ENCODE measurements around the gene BTRC. TPM values are rescaled to one million over a fixed set of nuclear protein-coding genes. Genes with fewer than 3 reads are reported as not detected.

The BTRC gene
- total and polyA plus RNA-seq, 2 donors (not counting 3 experiments of a cell fraction or from before 2014, with no cell fraction given) = 11.6 to 18.5 TPM

GRCh38 chr10:101494650-101495049 is 140.7 kb downstream of the BTRC start:
- no peaks in the 10 kb centered on the region for H3K79me2 ChIP-seq (ENCODE audit: control insufficient read depth, insufficient read depth, low read length)
- H4K20me1 ChIP-seq (replicated peaks; ENCODE audit: control insufficient read depth, extremely low read depth, insufficient read depth, low read length) = no peaks in the 10 kb centered on the region
- dilution Hi-C loops (cut with MboI; ENCODE audit: extremely low pct_ligation_motif_present, low sequenced_read_pairs) (no loop called here), intact Hi-C loops (cut with micrococcal nuclease) (loop anchor here (1.0 kb wide), 1 partner anchor 76 kb away; no protein-coding TSS in a partner anchor)
- H3K27ac ChIP-seq (ENCODE audit: insufficient read depth, low read depth, low read length) = no peak overlapping the region
- ChIA-PET CTCF (interaction anchor here (0.6 to 3.1 kb wide), 7 partner anchors 8 to 163 kb away, joined by 3 to 14 read pairs (median 4); no protein-coding TSS in a partner anchor), POLR2A (no interaction called here)
- BruUV-seq (replicated peaks) = no TSS peak
- no peak for FAIRE-seq
- no peaks in the 10 kb centered on the region for H3K36me3 ChIP-seq (ENCODE audit: control insufficient read depth in 2 of 2, extremely low read depth in 1 of 2, insufficient read depth in 2 of 2, low read length in 2 of 2)
- H3K9me3 ChIP-seq (replicated peaks; ENCODE audit: control insufficient read depth, insufficient read depth, low read length) = no peaks in the 10 kb centered on the region
- no peak overlapping the region for H3K4me3 ChIP-seq (replicated peaks in 1 of 3; ENCODE audit: insufficient read depth in 1 of 3, low read depth in 1 of 3, low read length in 3 of 3)
- H2AFZ ChIP-seq (ENCODE audit: low read depth, low read length) = no peak overlapping the region
- no peak overlapping the region for H3K4me2 ChIP-seq (ENCODE audit: insufficient read depth, low read length)
- no peak overlapping the region for H3K9ac ChIP-seq (replicated peaks; ENCODE audit: extremely low read depth, insufficient read depth, low read length)
- no peak for DNase-seq (ENCODE audit: low read depth, low spot score)
- no peaks in the 10 kb centered on the region for H3K4me1 ChIP-seq (ENCODE audit: control insufficient read depth, extremely low read depth, insufficient read depth, low read length)
- H3K9me1 ChIP-seq (replicated peaks; ENCODE audit: control insufficient read depth, extremely low read depth, insufficient read depth, low read length) = no peaks in the 10 kb centered on the region
- no peaks in the 10 kb centered on the region for H3K27me3 ChIP-seq (ENCODE audit: control insufficient read depth in 2 of 2, insufficient read depth in 2 of 2, low read length in 2 of 2)
- no peak for TF ChIP-seq EZH2 (IDR thresholded peaks at IDR 0.05; ENCODE audit: borderline replicate concordance, low read depth, low read length, severe bottlenecking)
- TF ChIP-seq JUN (IDR thresholded peaks at IDR 0.05; ENCODE audit: borderline replicate concordance, insufficient read depth, insufficient read length, low read depth) = no peak
- no peak for TF ChIP-seq FOS (IDR thresholded peaks at IDR 0.05; ENCODE audit: borderline replicate concordance, insufficient read depth, low read length)
- TF ChIP-seq, protein P1, sequence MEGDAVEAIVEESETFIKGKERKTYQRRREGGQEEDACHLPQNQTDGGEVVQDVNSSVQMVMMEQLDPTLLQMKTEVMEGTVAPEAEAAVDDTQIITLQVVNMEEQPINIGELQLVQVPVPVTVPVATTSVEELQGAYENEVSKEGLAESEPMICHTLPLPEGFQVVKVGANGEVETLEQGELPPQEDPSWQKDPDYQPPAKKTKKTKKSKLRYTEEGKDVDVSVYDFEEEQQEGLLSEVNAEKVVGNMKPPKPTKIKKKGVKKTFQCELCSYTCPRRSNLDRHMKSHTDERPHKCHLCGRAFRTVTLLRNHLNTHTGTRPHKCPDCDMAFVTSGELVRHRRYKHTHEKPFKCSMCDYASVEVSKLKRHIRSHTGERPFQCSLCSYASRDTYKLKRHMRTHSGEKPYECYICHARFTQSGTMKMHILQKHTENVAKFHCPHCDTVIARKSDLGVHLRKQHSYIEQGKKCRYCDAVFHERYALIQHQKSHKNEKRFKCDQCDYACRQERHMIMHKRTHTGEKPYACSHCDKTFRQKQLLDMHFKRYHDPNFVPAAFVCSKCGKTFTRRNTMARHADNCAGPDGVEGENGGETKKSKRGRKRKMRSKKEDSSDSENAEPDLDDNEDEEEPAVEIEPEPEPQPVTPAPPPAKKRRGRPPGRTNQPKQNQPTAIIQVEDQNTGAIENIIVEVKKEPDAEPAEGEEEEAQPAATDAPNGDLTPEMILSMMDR (IDR thresholded peaks at IDR 0.05; ENCODE audit: extremely low read depth in 1 of 2, insufficient read depth in 1 of 2, low read depth in 1 of 2, low read length in 2 of 2) = no peak
- TF ChIP-seq GATA2 (IDR thresholded peaks at IDR 0.05; ENCODE audit: insufficient read depth, insufficient read length, low read depth, low read length) = no peak
- no peak for TF ChIP-seq POLR2AphosphoS5 (IDR thresholded peaks at IDR 0.05; ENCODE audit: insufficient read depth, low read depth, low read length)
- TF ChIP-seq MYC (IDR thresholded peaks at IDR 0.05; ENCODE audit: low read depth, low read length) = no peak
- TF ChIP-seq POLR2A (IDR thresholded peaks at IDR 0.05; ENCODE audit: low read depth, low read length) = no peak
- no peak for TF ChIP-seq MAX (IDR thresholded peaks at IDR 0.05; ENCODE audit: insufficient read depth, insufficient read length)
